HCT116 (cell line): ENCODE data around the gene TMEM145. TPM values are rescaled to one million over a fixed set of nuclear protein-coding genes. Genes with fewer than 3 reads are reported as not detected.

Experiments used
- ATAC-seq: fragments of 200-7000 bp; cut with Tn5 transposase; 2 replicates; pipeline ENCODE4 v1.9.1; 2020; ENCODE audit warnings: mild to moderate bottlenecking, moderate library complexity
- BruUV-seq: library from RNA; stranded (reverse); fragments of 400-500 nt; replicated peaks from 2 replicates; lab custom pipeline; 2021; lab: Mats Ljungman, UMichigan
- CTCF ChIA-PET: fragments of 300-600 bp; sonication (Branson Sonifier 250); formaldehyde crosslinking; loops from one replicate; lab custom pipeline; 2021; ENCODE audit warnings: antibody characterized with exemption; lab: Charles Lee
- POLR2A ChIA-PET: fragments of 300-600, 350-600 bp; sonication (Branson Sonifier 250); formaldehyde crosslinking; loops from one replicate; lab custom pipeline; 2021; ENCODE audit warnings: antibody characterized with exemption; lab: Charles Lee
- RAD21 ChIA-PET, 2 experiments: fragments of 300-600 bp; sonication (Branson Sonifier 250); formaldehyde crosslinking; loops; one replicate each; lab custom pipeline; 2023; ENCODE audit warnings: low total read pairs in 2 of 2; ENCODE audit not compliant: uncharacterized antibody in 2 of 2, unreplicated experiment in 2 of 2, low non-redundant PET in 1 of 2; lab: Charles Lee
- DNase-seq: peaks from one replicate; pipeline ENCODE4 v3.0.0-alpha.2; 2010; ENCODE audit warnings: low read depth, low spot score
- H2AFZ ChIP-seq: fragments of 200-600 bp; shearing (Covaris generic), sonication (generic); 2 replicates; pipeline ENCODE4 v1.6.1; 2017; ENCODE audit warnings: low read depth, mixed run types, mixed read lengths, antibody characterized with exemption, low read length; ENCODE audit not compliant: poor library complexity, severe bottlenecking
- H3K27ac ChIP-seq: 2 replicates; pipeline ENCODE4 v1.5.1; 2012; ENCODE audit warnings: low read depth, low read length
- H3K27me3 ChIP-seq: fragments of 200-600 bp; sonication (generic); 2 replicates; pipeline ENCODE4 v1.6.1; 2016; ENCODE audit warnings: mixed run types, low read length, mixed read lengths; ENCODE audit not compliant: insufficient read depth
- H3K36me3 ChIP-seq, 2 experiments: fragments of 200-500 bp in 1 of 2; fragments of 200-600 bp in 1 of 2; sonication (Bioruptor generic) in 1 of 2; sonication (generic) in 1 of 2; 2 replicates each; pipeline versions ENCODE4 v1.5.1 to v1.6.1; 2014 to 2016; ENCODE audit warnings: low read length in 2 of 2, inconsistent platforms in 1 of 2, mixed read lengths in 1 of 2, mixed run types in 1 of 2; ENCODE audit not compliant: insufficient read depth in 2 of 2, control insufficient read depth in 1 of 2
- H3K4me1 ChIP-seq, 2 experiments: fragments of 200-600 bp in 1 of 2; sonication (generic) in 1 of 2; 2 replicates each; pipeline versions ENCODE4 v1.5.1 to v1.6.1; 2012 to 2017; ENCODE audit warnings: low read length in 2 of 2, inconsistent platforms in 1 of 2, mild to moderate bottlenecking in 1 of 2, mixed read lengths in 1 of 2, mixed run types in 1 of 2, moderate library complexity in 1 of 2; ENCODE audit not compliant: insufficient read depth in 2 of 2, control insufficient read depth in 1 of 2
- H3K4me2 ChIP-seq: fragments of 200-600 bp; sonication (generic); 2 replicates; pipeline ENCODE4 v1.6.1; 2017; ENCODE audit warnings: mixed run types, low read length, mixed read lengths
- H3K4me3 ChIP-seq, 2 experiments: fragments of 200-600 bp in 1 of 2; sonication (generic) in 1 of 2; replicated peaks in 1 of 2; 2 replicates each; pipeline ENCODE4 v1.5.1; 2011 to 2016; ENCODE audit warnings: low read length in 2 of 2, control low read depth in 1 of 2, low read depth in 1 of 2, mild to moderate bottlenecking in 1 of 2, mixed read lengths in 1 of 2, mixed run types in 1 of 2
- H3K79me2 ChIP-seq: fragments of 200-600 bp; sonication (generic); 2 replicates; pipeline ENCODE4 v1.6.1; 2017; ENCODE audit warnings: mild to moderate bottlenecking, mixed run types, low read length, moderate library complexity, mixed read lengths; ENCODE audit not compliant: insufficient read depth
- H3K9ac ChIP-seq: fragments of 200-600 bp; sonication (generic); 2 replicates; pipeline ENCODE4 v1.6.1; 2016; ENCODE audit warnings: low read length, mixed read lengths
- H3K9me2 ChIP-seq: fragments of 200-600 bp; sonication (generic), shearing (Covaris generic); 2 replicates; pipeline ENCODE4 v1.6.1; 2017; ENCODE audit warnings: mixed run types, mild to moderate bottlenecking, moderate library complexity; ENCODE audit not compliant: insufficient read depth
- H3K9me3 ChIP-seq, 2 experiments: fragments of 200-500 bp in 1 of 2; fragments of 200-600 bp in 1 of 2; sonication (Bioruptor generic) in 1 of 2; sonication (generic) in 1 of 2; 2 replicates each; pipeline ENCODE4 v1.6.1; 2014 to 2017; ENCODE audit warnings: low read length in 2 of 2, mixed read lengths in 2 of 2, inconsistent platforms in 1 of 2, low read depth in 1 of 2, mild to moderate bottlenecking in 1 of 2, mixed run types in 1 of 2, moderate library complexity in 1 of 2; ENCODE audit not compliant: control insufficient read depth in 1 of 2, insufficient read depth in 1 of 2
- H4K20me1 ChIP-seq: fragments of 200-600 bp; sonication (generic), shearing (Covaris generic); 2 replicates; pipeline ENCODE4 v1.6.1; 2017; ENCODE audit warnings: mixed run types, mild to moderate bottlenecking, moderate library complexity; ENCODE audit not compliant: insufficient read depth
- CBX3 ChIP-seq: IDR thresholded peaks from 2 replicates; pipeline ENCODE4 v1.6.1; 2012; ENCODE audit warnings: low read depth
- CEBPB ChIP-seq: IDR thresholded peaks from 2 replicates; pipeline ENCODE4 v1.6.1; 2012; ENCODE audit warnings: low read depth
- CTCF ChIP-seq, 3 experiments: fragments of 200-600 bp in 1 of 3; sonication (generic) in 1 of 3; IDR thresholded peaks in 2 of 3; conservative IDR thresholded peaks in 1 of 3; 2 replicates each; pipeline ENCODE4 v1.5.1; 2012 to 2017; ENCODE audit warnings: low read depth in 2 of 3, low read length in 2 of 3, antibody characterized with exemption in 1 of 3, borderline replicate concordance in 1 of 3, control low read depth in 1 of 3, mild to moderate bottlenecking in 1 of 3, mixed read lengths in 1 of 3, mixed run types in 1 of 3, moderate library complexity in 1 of 3; ENCODE audit not compliant: insufficient read depth in 1 of 3
- EGR1 ChIP-seq: IDR thresholded peaks from 2 replicates; pipeline ENCODE4 v1.6.1; 2012; ENCODE audit warnings: low read depth
- EZH2phosphoT487 ChIP-seq: fragments of 200-600 bp; IDR thresholded peaks from 2 replicates; pipeline ENCODE4 v1.6.1; 2018; ENCODE audit warnings: antibody characterized with exemption, borderline replicate concordance
- JUND ChIP-seq: IDR thresholded peaks from 2 replicates; pipeline ENCODE4 v1.6.1; 2012
- POLR2A ChIP-seq: IDR thresholded peaks from 2 replicates; pipeline ENCODE4 v1.7.0; 2011; ENCODE audit warnings: borderline replicate concordance; ENCODE audit not compliant: insufficient read depth, insufficient read length; ENCODE audit errors: extremely low read depth
- POLR2AphosphoS5 ChIP-seq: IDR thresholded peaks from 2 replicates; pipeline ENCODE4 v1.6.1; 2011; ENCODE audit warnings: mild to moderate bottlenecking, low read depth, low read length, moderate library complexity
- RAD21 ChIP-seq: IDR thresholded peaks from 2 replicates; pipeline ENCODE4 v1.6.1; 2012; ENCODE audit warnings: low read depth, mild to moderate bottlenecking
- SIN3A ChIP-seq: IDR thresholded peaks from 2 replicates; pipeline ENCODE4 v1.6.1; 2012; ENCODE audit warnings: low read depth
- SP1 ChIP-seq: IDR thresholded peaks from 2 replicates; pipeline ENCODE4 v1.6.1; 2012; ENCODE audit warnings: low read depth
- SRF ChIP-seq: IDR thresholded peaks from 2 replicates; pipeline ENCODE4 v1.6.1; 2012; ENCODE audit warnings: low read depth
- YY1 ChIP-seq: IDR thresholded peaks from 2 replicates; pipeline ENCODE4 v1.6.1; 2011; ENCODE audit warnings: low read length, low read depth, moderate library complexity, mild to moderate bottlenecking; ENCODE audit not compliant: insufficient replicate concordance; ENCODE audit errors: extremely low read depth
- ZFX ChIP-seq: fragments of 450-650 bp; IDR thresholded peaks from 2 replicates; pipeline ENCODE4 v1.6.1; 2017
- intact Hi-C: fragments of 100-400 bp; cut with micrococcal nuclease; formaldehyde crosslinking; loops from 2 replicates; pipeline ENCODE4 v1.10.0; 2022
- total RNA-seq: library from RNA; stranded (reverse); gene quantifications from one replicate; pipeline ENCODE4 v1.2.1, GENCODE V29; 2021; ENCODE audit not compliant: unreplicated experiment
- TF ChIP-seq, protein P1 (sequence below): IDR thresholded peaks from 2 replicates; pipeline ENCODE4 v1.6.1; 2011; ENCODE audit warnings: mild to moderate bottlenecking, low read length, moderate library complexity; ENCODE audit not compliant: insufficient replicate concordance; ENCODE audit errors: extremely low read depth
- TF ChIP-seq, protein P2 (sequence below): IDR thresholded peaks from 2 replicates; pipeline ENCODE4 v1.6.1; 2012

Gene TMEM145
- total RNA-seq, 1 experiment from 2014 or later, result 7.2 TPM

DNA sequence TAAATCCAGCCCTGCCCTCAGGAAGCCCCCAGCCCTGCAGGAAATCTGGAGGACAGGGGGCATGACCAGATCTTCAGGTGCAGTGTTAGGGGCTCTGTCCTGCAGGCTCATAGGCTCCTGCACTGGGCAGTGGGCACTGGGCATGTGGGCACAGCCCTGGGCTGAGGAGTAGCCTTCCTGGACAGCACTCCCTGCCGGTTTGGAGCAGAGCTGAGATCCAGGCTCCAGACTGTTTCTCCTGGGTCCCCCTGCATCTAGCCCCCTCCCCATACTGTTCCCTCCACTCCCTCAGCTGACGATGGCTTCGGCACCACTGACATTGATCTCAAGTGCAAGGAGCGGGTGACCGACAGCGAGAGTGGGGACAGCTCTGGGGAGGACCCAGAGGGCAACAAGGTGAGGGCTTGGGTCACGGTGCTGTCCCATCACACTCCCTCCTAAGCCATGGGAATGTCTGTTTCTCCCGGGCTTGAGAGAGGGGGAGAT, 23.5 kb upstream of the TMEM145 start (continued):
- TF ChIP-seq SIN3A (no peak), POLR2A (no peak), RAD21 (no peak), SP1 (no peak), POLR2AphosphoS5 (no peak)
- TF ChIP-seq, protein P1, sequence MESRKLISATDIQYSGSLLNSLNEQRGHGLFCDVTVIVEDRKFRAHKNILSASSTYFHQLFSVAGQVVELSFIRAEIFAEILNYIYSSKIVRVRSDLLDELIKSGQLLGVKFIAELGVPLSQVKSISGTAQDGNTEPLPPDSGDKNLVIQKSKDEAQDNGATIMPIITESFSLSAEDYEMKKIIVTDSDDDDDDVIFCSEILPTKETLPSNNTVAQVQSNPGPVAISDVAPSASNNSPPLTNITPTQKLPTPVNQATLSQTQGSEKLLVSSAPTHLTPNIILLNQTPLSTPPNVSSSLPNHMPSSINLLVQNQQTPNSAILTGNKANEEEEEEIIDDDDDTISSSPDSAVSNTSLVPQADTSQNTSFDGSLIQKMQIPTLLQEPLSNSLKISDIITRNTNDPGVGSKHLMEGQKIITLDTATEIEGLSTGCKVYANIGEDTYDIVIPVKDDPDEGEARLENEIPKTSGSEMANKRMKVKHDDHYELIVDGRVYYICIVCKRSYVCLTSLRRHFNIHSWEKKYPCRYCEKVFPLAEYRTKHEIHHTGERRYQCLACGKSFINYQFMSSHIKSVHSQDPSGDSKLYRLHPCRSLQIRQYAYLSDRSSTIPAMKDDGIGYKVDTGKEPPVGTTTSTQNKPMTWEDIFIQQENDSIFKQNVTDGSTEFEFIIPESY, result no peak
- TF ChIP-seq, protein P2, sequence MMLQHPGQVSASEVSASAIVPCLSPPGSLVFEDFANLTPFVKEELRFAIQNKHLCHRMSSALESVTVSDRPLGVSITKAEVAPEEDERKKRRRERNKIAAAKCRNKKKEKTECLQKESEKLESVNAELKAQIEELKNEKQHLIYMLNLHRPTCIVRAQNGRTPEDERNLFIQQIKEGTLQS, result no peak

GRCh38 chr19:42290136-42290522, 23.0 kb upstream of the TMEM145 start:
- Histone ChIP-seq H3K9me2 (no peaks in the 10 kb centered on the region), H3K9ac (no peak overlapping the region), H3K4me1 (peaks cover 9 to 31% of the 10 kb centered on the region in 2 experiments; a peak in 3 of 4 replicates), H3K27me3 (no peaks in the 10 kb centered on the region), H3K9me3 (no peaks in the 10 kb centered on the region), H3K4me2 (no peak overlapping the region), H3K4me3 (no peak overlapping the region), H3K27ac (no peak overlapping the region; the same call in 1 of the 2 replicates), H4K20me1 (no peaks in the 10 kb centered on the region), H3K79me2 (peaks cover 11% of the 10 kb centered on the region; the same call in 1 of the 2 replicates), H2AFZ (no peak overlapping the region), H3K36me3 (peaks cover 18 to 21% of the 10 kb centered on the region in 2 experiments)
- intact Hi-C loops, result no loop called here
- no peak for DNase-seq
- ATAC-seq, result no peak
- ChIA-PET RAD21 (no interaction called here), CTCF (interaction anchor here (4.2 kb wide), 1 partner anchor 44 kb away, joined by 17 read pairs; no protein-coding TSS in a partner anchor), POLR2A (no interaction called here)
- TF ChIP-seq EGR1, result no peak
- TF ChIP-seq SP1, result no peak
- TF ChIP-seq SRF, result no peak
- TF ChIP-seq CBX3, result no peak
- TF ChIP-seq ZFX, result no peak
- TF ChIP-seq CEBPB, result no peak
- TF ChIP-seq, protein P1, result no peak
- TF ChIP-seq POLR2A, result no peak
- no peak for TF ChIP-seq YY1
- no peak for TF ChIP-seq POLR2AphosphoS5
- TF ChIP-seq SIN3A, result no peak
- TF ChIP-seq, protein P2, result no peak
- TF ChIP-seq JUND, result no peak
- TF ChIP-seq CTCF (IDR thresholded peaks at IDR 0.05 in 2 of 3, conservative IDR thresholded peaks at IDR 0.05 in 1 of 3; ENCODE audit: borderline replicate concordance in 1 of 3, insufficient read depth in 1 of 3, low read depth in 2 of 3, low read length in 2 of 3), result no peak
- TF ChIP-seq EZH2phosphoT487, result no peak
- BruUV-seq, result no TSS peak
